Smooth muscle cell (in vitro differentiated cells): Measurements from ENCODE around the gene PHRF1. TPM values are rescaled to one million over a fixed set of nuclear protein-coding genes. Genes with fewer than 3 reads are reported as not detected.

Experiments
- DNase-seq: peaks from one replicate; lab custom pipeline; 2025; ENCODE audit not compliant: unreplicated experiment; lab: John Stamatoyannopoulos, UW
- H2AFZ ChIP-seq: fragments of 200-600 bp; sonication (generic); 2 replicates; pipeline ENCODE4 v1.6.0; 2016; ENCODE audit warnings: antibody characterized with exemption, low read depth, mild to moderate bottlenecking
- H3F3A ChIP-seq: fragments of 200-600 bp; sonication (generic); 2 replicates; pipeline ENCODE4 v1.6.0; 2017; ENCODE audit warnings: antibody characterized with exemption, low read depth
- H3K27ac ChIP-seq: fragments of 200-600 bp; sonication (generic); 2 replicates; pipeline ENCODE4 v1.5.1; 2016; ENCODE audit warnings: low read depth, mild to moderate bottlenecking
- H3K27me3 ChIP-seq: fragments of 200-600 bp; sonication (generic); 2 replicates; pipeline ENCODE4 v1.6.1; 2016; ENCODE audit warnings: low read depth, mild to moderate bottlenecking
- H3K36me3 ChIP-seq: fragments of 200-600 bp; sonication (generic); 2 replicates; pipeline ENCODE4 v1.5.1; 2016; ENCODE audit warnings: low read depth
- H3K4me1 ChIP-seq: fragments of 200-600 bp; sonication (generic); 2 replicates; pipeline ENCODE4 v1.5.1; 2016; ENCODE audit warnings: low read depth
- H3K4me2 ChIP-seq: fragments of 200-600 bp; sonication (generic); 2 replicates; pipeline ENCODE4 v1.6.0; 2016; ENCODE audit warnings: mild to moderate bottlenecking
- H3K4me3 ChIP-seq: fragments of 200-600 bp; sonication (generic); 2 replicates; pipeline ENCODE4 v1.5.1; 2016; ENCODE audit warnings: mild to moderate bottlenecking
- H3K79me2 ChIP-seq: fragments of 200-600 bp; sonication (generic); 2 replicates; pipeline ENCODE4 v1.6.0; 2016; ENCODE audit warnings: low read depth, mild to moderate bottlenecking
- H3K9ac ChIP-seq: fragments of 200-600 bp; sonication (generic); 2 replicates; pipeline ENCODE4 v1.6.0; 2016; ENCODE audit warnings: low read depth
- H3K9me3 ChIP-seq: fragments of 200-600 bp; sonication (generic); replicated peaks from 2 replicates; pipeline ENCODE4 v1.5.1; 2016; ENCODE audit warnings: low read depth
- H4K20me1 ChIP-seq: fragments of 200-600 bp; sonication (generic); 2 replicates; pipeline ENCODE4 v1.6.0; 2016; ENCODE audit warnings: low read depth
- WGBS: methylation state at CpG from one replicate; pipeline ENCODE4 v1.1.7; 2016; ENCODE audit warnings: low lambda C conversion rate; 5-methylcytosine and 5-hydroxymethylcytosine counted together
- polyA plus RNA-seq: library from polyadenylated mRNA; unstranded; fragments of >200 nt; fragmentation: Nextera tagmentation; extraction: Ambion mirVana; gene quantifications from 2 replicates; pipeline ENCODE4 v1.2.1, GENCODE V29; 2016
- total RNA-seq: library from RNA; depleted of rRNA; stranded (reverse); fragments of >200 nt; gene quantifications from 2 replicates; pipeline ENCODE4 v1.2.3, GENCODE V29; 2014
- TF ChIP-seq, protein P1 (sequence below): fragments of 200-600 bp; sonication (generic); IDR thresholded peaks from 2 replicates; pipeline ENCODE4 v1.5.1; 2017; ENCODE audit warnings: borderline replicate concordance, mild to moderate bottlenecking, antibody characterized with exemption; ENCODE audit not compliant: insufficient read depth, poor library complexity, severe bottlenecking

PHRF1 gene
- total and polyA plus RNA-seq, 2 experiments from 2014 or later: 11.6 to 20.2 TPM

DNA sequence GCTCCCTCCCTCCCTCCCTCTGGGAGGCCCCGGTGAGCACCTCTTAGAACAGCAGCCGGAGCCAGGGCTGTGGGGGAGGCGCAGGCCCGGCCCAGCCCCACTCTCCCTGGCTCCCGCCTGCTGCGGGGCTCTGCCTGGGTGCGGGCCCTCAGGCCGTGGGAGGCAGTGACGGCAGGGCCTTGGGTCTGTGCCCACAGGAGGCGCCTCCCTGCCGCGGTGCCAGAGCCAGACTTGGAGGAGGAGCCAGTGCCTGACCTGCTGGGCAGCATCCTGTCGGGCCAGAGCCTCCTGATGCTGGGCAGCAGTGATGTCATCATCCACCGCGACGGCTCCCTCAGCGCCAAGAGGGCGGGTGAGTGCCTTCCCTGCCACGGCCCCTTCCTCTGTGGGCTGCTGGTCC is 30.0 kb downstream of the PHRF1 start:
- Histone ChIP-seq H3K9ac (no peak overlapping the region), H2AFZ (no peak overlapping the region), H3K4me1 (no peaks in the 10 kb centered on the region), H3K79me2 (no peaks in the 10 kb centered on the region), H3K36me3 (peaks cover 15% of the 10 kb centered on the region), H3F3A (no peaks in the 10 kb centered on the region), H3K4me3 (no peak overlapping the region), H3K27ac (no peak overlapping the region), H4K20me1 (peaks cover 36% of the 10 kb centered on the region), H3K27me3 (no peaks in the 10 kb centered on the region), H3K4me2 (no peak overlapping the region), H3K9me3 (no peaks in the 10 kb centered on the region)
- whole genome bisulfite sequencing: 96% methylated on average over 18 of the region's 19 CpGs
- TF ChIP-seq, protein P1, sequence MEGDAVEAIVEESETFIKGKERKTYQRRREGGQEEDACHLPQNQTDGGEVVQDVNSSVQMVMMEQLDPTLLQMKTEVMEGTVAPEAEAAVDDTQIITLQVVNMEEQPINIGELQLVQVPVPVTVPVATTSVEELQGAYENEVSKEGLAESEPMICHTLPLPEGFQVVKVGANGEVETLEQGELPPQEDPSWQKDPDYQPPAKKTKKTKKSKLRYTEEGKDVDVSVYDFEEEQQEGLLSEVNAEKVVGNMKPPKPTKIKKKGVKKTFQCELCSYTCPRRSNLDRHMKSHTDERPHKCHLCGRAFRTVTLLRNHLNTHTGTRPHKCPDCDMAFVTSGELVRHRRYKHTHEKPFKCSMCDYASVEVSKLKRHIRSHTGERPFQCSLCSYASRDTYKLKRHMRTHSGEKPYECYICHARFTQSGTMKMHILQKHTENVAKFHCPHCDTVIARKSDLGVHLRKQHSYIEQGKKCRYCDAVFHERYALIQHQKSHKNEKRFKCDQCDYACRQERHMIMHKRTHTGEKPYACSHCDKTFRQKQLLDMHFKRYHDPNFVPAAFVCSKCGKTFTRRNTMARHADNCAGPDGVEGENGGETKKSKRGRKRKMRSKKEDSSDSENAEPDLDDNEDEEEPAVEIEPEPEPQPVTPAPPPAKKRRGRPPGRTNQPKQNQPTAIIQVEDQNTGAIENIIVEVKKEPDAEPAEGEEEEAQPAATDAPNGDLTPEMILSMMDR: no peak
- DNase-seq: no peak

DNA sequence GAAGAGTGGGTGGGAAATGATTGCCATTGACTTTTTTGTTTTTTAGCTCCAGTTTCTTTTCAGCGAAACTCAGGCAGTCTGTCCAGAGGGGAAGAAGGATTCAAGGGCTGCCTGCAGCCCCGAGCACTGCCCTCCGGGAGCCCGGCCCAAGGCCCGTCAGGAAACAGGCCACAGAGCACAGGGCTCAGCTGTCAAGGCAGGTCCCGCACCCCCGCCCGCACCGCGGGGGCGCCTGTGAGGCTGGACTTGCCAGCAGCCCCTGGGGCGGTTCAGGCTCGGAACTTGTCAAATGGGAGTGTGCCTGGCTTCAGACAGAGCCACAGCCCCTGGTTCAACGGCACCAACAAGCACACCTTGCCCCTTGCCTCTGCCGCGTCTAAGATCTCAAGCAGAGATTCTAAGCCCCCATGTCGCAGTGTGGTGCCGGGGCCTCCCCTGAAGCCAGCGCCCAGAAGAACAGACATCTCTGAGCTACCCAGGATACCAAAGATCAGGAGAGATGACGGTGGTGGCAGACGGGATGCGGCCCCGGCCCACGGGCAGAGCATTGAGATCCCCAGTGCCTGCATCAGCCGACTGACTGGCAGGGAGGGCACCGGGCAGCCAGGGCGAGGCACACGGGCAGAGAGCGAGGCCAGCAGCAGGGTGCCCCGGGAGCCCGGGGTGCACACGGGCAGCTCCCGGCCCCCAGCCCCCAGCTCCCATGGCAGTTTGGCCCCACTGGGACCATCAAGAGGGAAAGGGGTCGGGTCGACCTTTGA is 30.9 kb downstream of the PHRF1 start:
- Histone ChIP-seq H3K27me3 (no peaks in the 10 kb centered on the region), H3K4me3 (no peak overlapping the region), H3F3A (peaks cover 2% of the 10 kb centered on the region), H3K4me1 (no peaks in the 10 kb centered on the region), H2AFZ (no peak overlapping the region), H4K20me1 (peaks cover 38% of the 10 kb centered on the region), H3K27ac (no peak overlapping the region), H3K36me3 (peaks cover 9% of the 10 kb centered on the region), H3K9ac (no peak overlapping the region), H3K4me2 (no peak overlapping the region), H3K9me3 (no peaks in the 10 kb centered on the region), H3K79me2 (no peaks in the 10 kb centered on the region)
- no peak for DNase-seq
- TF ChIP-seq, protein P1: no peak
- 97% methylated on average over 35 of the region's 35 CpGs for WGBS

DNA sequence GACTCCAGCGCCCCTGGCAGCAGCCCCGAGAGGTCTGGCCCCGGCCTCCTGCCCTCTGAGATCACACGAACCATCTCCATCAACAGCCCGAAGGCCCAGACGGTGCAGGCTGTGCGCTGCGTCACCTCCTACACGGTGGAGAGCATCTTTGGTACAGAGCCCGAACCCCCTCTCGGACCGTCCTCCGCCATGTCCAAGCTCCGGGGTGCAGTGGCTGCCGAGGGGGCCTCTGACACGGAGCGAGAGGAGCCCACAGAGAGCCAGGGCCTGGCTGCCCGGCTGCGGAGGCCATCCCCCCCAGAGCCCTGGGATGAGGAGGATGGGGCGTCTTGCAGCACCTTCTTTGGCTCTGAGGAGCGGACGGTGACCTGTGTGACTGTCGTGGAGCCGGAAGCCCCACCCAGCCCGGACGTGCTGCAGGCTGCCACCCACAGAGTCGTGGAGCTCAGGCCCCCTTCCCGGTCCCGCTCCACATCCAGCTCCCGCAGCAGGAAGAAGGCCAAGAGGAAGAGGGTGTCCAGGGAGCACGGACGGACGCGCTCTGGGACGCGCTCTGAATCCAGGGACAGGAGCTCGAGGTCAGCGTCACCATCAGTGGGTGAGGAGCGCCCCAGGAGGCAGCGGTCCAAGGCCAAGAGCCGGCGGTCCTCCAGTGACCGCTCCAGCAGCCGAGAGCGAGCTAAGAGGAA is 31.8 kb downstream of the PHRF1 start:
- Histone ChIP-seq H3K27ac (no peak overlapping the region), H3K27me3 (no peaks in the 10 kb centered on the region), H3K4me3 (no peak overlapping the region), H3K9ac (no peak overlapping the region), H3K9me3 (no peaks in the 10 kb centered on the region), H3K4me1 (no peaks in the 10 kb centered on the region), H3K79me2 (no peaks in the 10 kb centered on the region), H4K20me1 (peaks cover 39% of the 10 kb centered on the region), H3K4me2 (no peak overlapping the region), H2AFZ (no peak overlapping the region), H3F3A (peaks cover 5% of the 10 kb centered on the region), H3K36me3 (peaks cover 9% of the 10 kb centered on the region)
- TF ChIP-seq, protein P1: no peak
- 98% methylated on average over 45 of the region's 45 CpGs for WGBS
- DNase-seq: no peak
